Lung (tissue), 12 donors: ENCODE measurements around the gene CLEC18A. TPM values are rescaled to one million over a fixed set of nuclear protein-coding genes. Genes with fewer than 3 reads are reported as not detected.

Source experiments
- ATAC-seq: fragments of 200-7000 bp; cut with Tn5 transposase; one replicate; pipeline ENCODE4 v1.9.1; 2020; ENCODE audit warnings: moderate number of reproducible peaks; ENCODE audit not compliant: insufficient read depth, low FRiP score
- DNase-seq, 3 donors: peaks; one replicate each; pipeline ENCODE4 v3.0.0-alpha.2; 2013 to 2017
- H3K27ac ChIP-seq, 2 donors: one replicate each; pipeline ENCODE4 v1.5.1; 2013; ENCODE audit warnings: mild to moderate bottlenecking in 2 of 2, moderate library complexity in 2 of 2, control low read depth in 1 of 2, inconsistent platforms in 1 of 2, low read depth in 1 of 2, low read length in 1 of 2
- H3K27me3 ChIP-seq, 3 donors: one replicate each; pipeline ENCODE4 v1.5.1; 2013; ENCODE audit warnings: low read length in 2 of 3; ENCODE audit not compliant: control insufficient read depth in 3 of 3, insufficient read depth in 3 of 3
- H3K36me3 ChIP-seq, 4 donors: one replicate each; pipeline ENCODE4 v1.5.1; 2013; ENCODE audit warnings: low read length in 4 of 4, mild to moderate bottlenecking in 1 of 4, moderate library complexity in 1 of 4; ENCODE audit not compliant: control insufficient read depth in 4 of 4, insufficient read depth in 4 of 4
- H3K4me1 ChIP-seq, 5 donors: one replicate each; pipeline ENCODE4 v1.5.1; 2013; ENCODE audit warnings: low read length in 5 of 5, mild to moderate bottlenecking in 2 of 5, moderate library complexity in 1 of 5; ENCODE audit not compliant: control insufficient read depth in 5 of 5, insufficient read depth in 5 of 5
- H3K4me3 ChIP-seq: one replicate; pipeline ENCODE4 v1.5.1; 2013; ENCODE audit warnings: mild to moderate bottlenecking, control low read depth, moderate library complexity
- H3K9ac ChIP-seq, 2 donors: one replicate each; pipeline ENCODE4 v1.5.1; 2013; ENCODE audit warnings: low read length in 2 of 2, control low read depth in 1 of 2; ENCODE audit not compliant: insufficient read depth in 1 of 2
- H3K9me3 ChIP-seq, 4 donors: one replicate each; pipeline ENCODE4 v1.5.1; 2013; ENCODE audit warnings: low read length in 3 of 4, mild to moderate bottlenecking in 1 of 4, moderate library complexity in 1 of 4; ENCODE audit not compliant: control insufficient read depth in 4 of 4, insufficient read depth in 3 of 4
- CTCF ChIP-seq: IDR thresholded peaks from 2 replicates; pipeline ENCODE4 v1.5.1; 2012; ENCODE audit warnings: mild to moderate bottlenecking; ENCODE audit errors: control extremely low read depth, extremely low read depth
- WGBS, 2 donors: extraction: QIAGEN DNeasy Blood & Tissue Kit; methylation state at CpG; one replicate each; pipeline ENCODE4 v1.1.7; 2013; 5-methylcytosine and 5-hydroxymethylcytosine counted together
- polyA plus RNA-seq, 2 donors: library from polyadenylated mRNA; stranded (reverse); fragments of 200-250 nt; gene quantifications; one replicate each; pipeline ENCODE4 v1.2.1, GENCODE V29; 2013
- total RNA-seq, 2 donors: library from RNA; depleted of rRNA in 1 of 2; stranded (reverse); fragments of >200 nt in 1 of 2; gene quantifications; one replicate each; pipeline ENCODE4 v1.2.1, GENCODE V29; 2014 to 2021
- donor health status: control.
- donor health status: control.
- donor health status: Bipolar disorder and iron deficiency.
- donor health status: healthy.
- donor health status: DM: yes; HTN: yes; CAD: no.

Gene CLEC18A
- total and polyA plus RNA-seq, 4 donors, result 1.2 to 2.9 (median 1.5) TPM

GRCh38 chr16:69906838-69907401 is 44.2 kb upstream of the CLEC18A start:
- H3K27ac ChIP-seq, result no peak overlapping the region
- H3K36me3 ChIP-seq, result peaks cover 5 to 15% (median 13%) of the 10 kb centered on the region in 4 donors
- H3K27me3 ChIP-seq, result no peaks in the 10 kb centered on the region
- no peak overlapping the region for H3K4me3 ChIP-seq
- H3K9me3 ChIP-seq, result no peaks in the 10 kb centered on the region
- 94 to 97% methylated on average over 6 of the region's 6 CpGs for WGBS, 2 donors
- no peak for DNase-seq
- H3K9ac ChIP-seq, result no peak overlapping the region
- no peaks in the 10 kb centered on the region for H3K4me1 ChIP-seq
- no peak for TF ChIP-seq CTCF
- no peak for ATAC-seq

- DNase-seq, result no peak
- Histone ChIP-seq H3K36me3 (peaks cover 5 to 18% (median 13%) of the 10 kb centered on the region in 4 donors), H3K4me1 (no peaks in the 10 kb centered on the region), H3K27ac (no peak overlapping the region), H3K4me3 (no peak overlapping the region), H3K9me3 (no peaks in the 10 kb centered on the region), H3K27me3 (no peaks in the 10 kb centered on the region), H3K9ac (no peak overlapping the region)
- ATAC-seq, result no peak
- no peak for TF ChIP-seq CTCF
- 97 to 98% methylated on average over 8 of the region's 8 CpGs for WGBS, 2 donors
Observed at GRCh38 chr16:69909043-69909442, 42.1 kb upstream of the CLEC18A start.

GRCh38 chr16:69909760-69910159 is 41.4 kb upstream of the CLEC18A start:
- no peak for ATAC-seq
- 90 to 94% methylated on average over 7 of the region's 7 CpGs for WGBS, 2 donors

More at GRCh38 chr16:69909760-69910159, 41.4 kb upstream of the CLEC18A start:
- no peaks in the 10 kb centered on the region for H3K27me3 ChIP-seq
- TF ChIP-seq CTCF, result no peak
- H3K4me1 ChIP-seq, result no peaks in the 10 kb centered on the region
- H3K27ac ChIP-seq, result no peak overlapping the region
- H3K9ac ChIP-seq, result no peak overlapping the region
- peaks cover 5 to 19% (median 13%) of the 10 kb centered on the region in 4 donors for H3K36me3 ChIP-seq
- no peak for DNase-seq
- no peaks in the 10 kb centered on the region for H3K9me3 ChIP-seq
- no peak overlapping the region for H3K4me3 ChIP-seq
